ENCODE measurements around the gene SLC66A1.

DNA sequence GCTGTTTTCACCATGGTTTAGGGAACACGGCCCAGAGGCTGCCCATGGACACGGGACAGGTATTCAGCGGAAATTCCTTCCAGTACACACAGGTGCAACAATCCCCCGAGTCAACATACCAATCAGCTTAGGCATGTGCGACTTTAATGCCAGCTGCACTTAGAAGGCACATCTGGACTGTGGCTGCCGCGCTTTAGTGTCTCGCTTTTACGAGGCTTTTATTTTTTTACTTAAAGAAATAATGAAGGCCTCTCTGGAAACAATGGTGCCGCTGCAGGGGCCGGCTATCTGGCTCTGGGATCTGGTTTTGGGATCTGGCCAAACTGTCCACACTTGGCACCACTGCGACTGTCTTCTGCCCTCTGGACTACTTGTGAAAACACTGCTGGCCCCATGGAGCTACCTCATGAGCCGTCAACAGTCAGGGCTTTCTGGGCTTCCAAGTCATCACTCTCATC, 55.5 kb downstream of the SLC66A1 start:
- TF ChIP-seq, protein P1, sequence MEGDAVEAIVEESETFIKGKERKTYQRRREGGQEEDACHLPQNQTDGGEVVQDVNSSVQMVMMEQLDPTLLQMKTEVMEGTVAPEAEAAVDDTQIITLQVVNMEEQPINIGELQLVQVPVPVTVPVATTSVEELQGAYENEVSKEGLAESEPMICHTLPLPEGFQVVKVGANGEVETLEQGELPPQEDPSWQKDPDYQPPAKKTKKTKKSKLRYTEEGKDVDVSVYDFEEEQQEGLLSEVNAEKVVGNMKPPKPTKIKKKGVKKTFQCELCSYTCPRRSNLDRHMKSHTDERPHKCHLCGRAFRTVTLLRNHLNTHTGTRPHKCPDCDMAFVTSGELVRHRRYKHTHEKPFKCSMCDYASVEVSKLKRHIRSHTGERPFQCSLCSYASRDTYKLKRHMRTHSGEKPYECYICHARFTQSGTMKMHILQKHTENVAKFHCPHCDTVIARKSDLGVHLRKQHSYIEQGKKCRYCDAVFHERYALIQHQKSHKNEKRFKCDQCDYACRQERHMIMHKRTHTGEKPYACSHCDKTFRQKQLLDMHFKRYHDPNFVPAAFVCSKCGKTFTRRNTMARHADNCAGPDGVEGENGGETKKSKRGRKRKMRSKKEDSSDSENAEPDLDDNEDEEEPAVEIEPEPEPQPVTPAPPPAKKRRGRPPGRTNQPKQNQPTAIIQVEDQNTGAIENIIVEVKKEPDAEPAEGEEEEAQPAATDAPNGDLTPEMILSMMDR (IDR thresholded peaks at IDR 0.05) = no peak
- no peak for TF ChIP-seq POLR2A (IDR thresholded peaks at IDR 0.05)
